Lower lobe of right lung (tissue), 2 donors: ENCODE data around the gene PHLDA3. TPM values are rescaled to one million over a fixed set of nuclear protein-coding genes. Genes with fewer than 3 reads are reported as not detected.
"Not testable (repeated sequence)": the region's sequence is repeated elsewhere in the genome, so short reads cannot be mapped to it uniquely, and the experiment has no call there.

ENCODE experiments used
- ATAC-seq, 2 donors: fragments of 200-7000 bp; cut with Tn5 transposase; one replicate each; pipeline ENCODE4 v1.9.1; 2020 to 2022; ENCODE audit warnings: mild to moderate bottlenecking in 2 of 2, moderate library complexity in 2 of 2
- DNase-seq: peaks from one replicate; pipeline ENCODE4 v3.0.0-alpha.2; 2020
- H3K27ac ChIP-seq: fragments of 200-600 bp; one replicate; pipeline ENCODE4 v1.8.0; 2022
- H3K27me3 ChIP-seq: fragments of 200-600 bp; one replicate; pipeline ENCODE4 v1.8.0; 2022; ENCODE audit warnings: low read depth
- H3K36me3 ChIP-seq: fragments of 200-600 bp; one replicate; pipeline ENCODE4 v1.8.0; 2022; ENCODE audit warnings: mild to moderate bottlenecking
- H3K4me1 ChIP-seq: fragments of 200-600 bp; one replicate; pipeline ENCODE4 v1.8.0; 2022
- H3K4me3 ChIP-seq: fragments of 200-600 bp; one replicate; pipeline ENCODE4 v1.8.0; 2022; ENCODE audit warnings: mild to moderate bottlenecking
- H3K9me3 ChIP-seq: fragments of 200-600 bp; one replicate; pipeline ENCODE4 v1.8.0; 2022
- CTCF ChIP-seq: fragments of 200-600 bp; IDR thresholded peaks from one replicate; pipeline ENCODE4 v1.8.0; 2022; ENCODE audit warnings: antibody characterized with exemption, mild to moderate bottlenecking
- intact Hi-C: fragments of 100-400 bp; cut with DNase I; formaldehyde crosslinking; loops from one replicate; pipeline ENCODE4 v1.11.0; 2022
- total RNA-seq: library from RNA; stranded (reverse); fragmentation: NEBNext Ultra II Directional; extraction: Animal tissue kit (Norgen Biotek cat#: 25700); gene quantifications from one replicate; pipeline ENCODE4 v1.2.1, GENCODE V29; 2021
- donor health status: DM: no; HTN: yes; CAD: no; lungs with severe emphysema.

The PHLDA3 gene
- total RNA-seq, 1 donor from 2014 or later, result 97.1 TPM

- ATAC-seq, result peak; percentile 12 to 37
These were observed 25.0 kb upstream of the PHLDA3 start for GRCh38 chr1:201493757-201494617.

GRCh38 chr1:201493026-201493656 lies 24.2 kb upstream of the PHLDA3 start:
- DNase-seq, H3K9me3 ChIP-seq, H3K4me3 ChIP-seq, H3K27me3 ChIP-seq, intact Hi-C loops, ATAC-seq: not testable (repeated sequence)
- H3K4me1 ChIP-seq, result peaks cover 86% of the 10 kb centered on the region
- peaks cover 44% of the 10 kb centered on the region for H3K36me3 ChIP-seq
- peak overlapping the region; percentile 74 for H3K27ac ChIP-seq

More at GRCh38 chr1:201493757-201494617, 25.0 kb upstream of the PHLDA3 start:
- Histone ChIP-seq H3K9me3 (no peaks in the 10 kb centered on the region), H3K27ac (peak overlapping the region; percentile 74), H3K27me3 (no peaks in the 10 kb centered on the region), H3K4me3 (no peak overlapping the region), H3K4me1 (peaks cover 78% of the 10 kb centered on the region), H3K36me3 (peaks cover 40% of the 10 kb centered on the region)
- no peak for DNase-seq
- intact Hi-C loops, result no loop called here
- TF ChIP-seq CTCF, result no peak

GRCh38 chr1:201491896-201492511 lies 23.0 kb upstream of the PHLDA3 start:
- DNase-seq (no peak), ATAC-seq (no peak)
- Histone ChIP-seq H3K27ac (peak overlapping the region; percentile 48), H3K4me3 (no peak overlapping the region), H3K9me3 (no peaks in the 10 kb centered on the region), H3K27me3 (no peaks in the 10 kb centered on the region), H3K4me1 (peaks cover 89% of the 10 kb centered on the region), H3K36me3 (peaks cover 55% of the 10 kb centered on the region)
- intact Hi-C loops, result no loop called here
- no peak for TF ChIP-seq CTCF

GRCh38 chr1:201490708-201491131 lies 21.7 kb upstream of the PHLDA3 start:
- intact Hi-C loops, result no loop called here
- H3K27me3 ChIP-seq, result no peaks in the 10 kb centered on the region
- no peak for TF ChIP-seq CTCF
- no peaks in the 10 kb centered on the region for H3K9me3 ChIP-seq
- ATAC-seq (no peak), DNase-seq (no peak)
- H3K27ac ChIP-seq, result peak overlapping the region; percentile 62
- H3K4me3 ChIP-seq, result no peak overlapping the region
- peaks cover 85% of the 10 kb centered on the region for H3K4me1 ChIP-seq
- peaks cover 66% of the 10 kb centered on the region for H3K36me3 ChIP-seq

- H3K27ac ChIP-seq, result peak overlapping the region; percentile 62
- DNase-seq (no peak), ATAC-seq (no peak)
- peaks cover 66% of the 10 kb centered on the region for H3K36me3 ChIP-seq
- no peaks in the 10 kb centered on the region for H3K9me3 ChIP-seq
- TF ChIP-seq CTCF, result no peak
- no peak overlapping the region for H3K4me3 ChIP-seq
- intact Hi-C loops, result no loop called here
- peaks cover 75% of the 10 kb centered on the region for H3K4me1 ChIP-seq
- H3K27me3 ChIP-seq, result no peaks in the 10 kb centered on the region
These were observed 20.8 kb upstream of the PHLDA3 start for GRCh38 chr1:201489643-201490261.
